Transverse colon (tissue), 4 donors: ENCODE data around the gene FXYD5. TPM values are rescaled to one million over a fixed set of nuclear protein-coding genes. Genes with fewer than 3 reads are reported as not detected.

ENCODE experiments used
- DNase-seq: peaks from one replicate; pipeline ENCODE4 v3.0.0-alpha.2; 2019
- H3K27ac ChIP-seq, 4 donors: fragments of 200-600 bp; sonication (generic); 2 replicates each; pipeline ENCODE4 v1.5.1; 2016 to 2018; ENCODE audit warnings: inconsistent platforms in 4 of 4
- H3K27me3 ChIP-seq: fragments of 200-600 bp; sonication (generic); 2 replicates; pipeline ENCODE4 v1.5.1; 2017; ENCODE audit warnings: inconsistent platforms
- H3K36me3 ChIP-seq, 4 donors: fragments of 200-600 bp; sonication (generic); 2 replicates each; pipeline ENCODE4 v1.5.1; 2017 to 2019; ENCODE audit warnings: inconsistent platforms in 4 of 4
- H3K4me1 ChIP-seq, 4 donors: fragments of 200-600 bp; sonication (generic); 2 replicates each; pipeline ENCODE4 v1.5.1; 2017 to 2020; ENCODE audit warnings: inconsistent platforms in 4 of 4
- H3K4me3 ChIP-seq, 4 donors: fragments of 200-600 bp; sonication (generic); 1 replicate in 1 of 4; 2 replicates in 3 of 4; pipeline versions ENCODE4 v1.5.1 to v1.6.1; 2017 to 2019; ENCODE audit warnings: inconsistent platforms in 4 of 4
- H3K9me3 ChIP-seq, 2 donors: fragments of 200-600 bp; sonication (generic); 2 replicates each; pipeline ENCODE4 v1.5.1; 2017 to 2019; ENCODE audit warnings: inconsistent platforms in 2 of 2
- EP300 ChIP-seq: sonication (generic); formaldehyde crosslinking; IDR thresholded peaks from one replicate; pipeline ENCODE4 v1.6.1; 2017; ENCODE audit warnings: antibody characterized with exemption, low read depth
- POLR2A ChIP-seq: fragments of 450-650 bp; IDR thresholded peaks from one replicate; pipeline ENCODE4 v1.6.1; 2016; ENCODE audit warnings: antibody characterized with exemption, mild to moderate bottlenecking, moderate library complexity
- POLR2AphosphoS5 ChIP-seq, 3 donors: sonication (generic); formaldehyde crosslinking; IDR thresholded peaks; one replicate each; pipeline ENCODE4 v1.6.1; 2016; ENCODE audit warnings: antibody characterized with exemption in 3 of 3
- WGBS, 2 donors: methylation state at CpG; one replicate each; pipeline ENCODE4 v1.1.5; 2018; ENCODE audit warnings: low coverage in 1 of 2; 5-methylcytosine and 5-hydroxymethylcytosine counted together
- in situ Hi-C, 4 donors: fragments of 200-750 bp; cut with MboI; loops; one replicate each; pipeline versions ENCODE4 v1.15.0 to v1.15.1; 2017; ENCODE audit warnings: low sequenced_read_pairs in 3 of 4, low pct_ligation_motif_present in 1 of 4, low pct_unique_long_range_greater_than_20kb in 1 of 4
- intact Hi-C: fragments of 100-400 bp; cut with DNase I; formaldehyde crosslinking; loops from one replicate; pipeline ENCODE4 v1.15.1; 2023; ENCODE audit warnings: low total_unique reads
- total RNA-seq, 4 donors: library from RNA; depleted of rRNA; stranded (reverse); fragments of >200 nt; gene quantifications; one replicate each; pipeline ENCODE4 v1.1.0, GENCODE V29; 2016
- TF ChIP-seq, protein P1 (sequence below), 5 experiments: fragments of 200-600 bp in 3 of 5; fragments of 450-650 bp in 2 of 5; sonication (generic) in 3 of 5; IDR thresholded peaks; 1 replicate in 2 of 5; 2 replicates in 3 of 5; pipeline ENCODE4 v1.5.1; 2016 to 2017; ENCODE audit warnings: antibody characterized with exemption in 5 of 5, inconsistent platforms in 3 of 5, mild to moderate bottlenecking in 2 of 5, moderate library complexity in 1 of 5

The FXYD5 gene
- total RNA-seq, 4 donors from 2014 or later = 2.0 to 57.2 (median 15.1) TPM

DNA sequence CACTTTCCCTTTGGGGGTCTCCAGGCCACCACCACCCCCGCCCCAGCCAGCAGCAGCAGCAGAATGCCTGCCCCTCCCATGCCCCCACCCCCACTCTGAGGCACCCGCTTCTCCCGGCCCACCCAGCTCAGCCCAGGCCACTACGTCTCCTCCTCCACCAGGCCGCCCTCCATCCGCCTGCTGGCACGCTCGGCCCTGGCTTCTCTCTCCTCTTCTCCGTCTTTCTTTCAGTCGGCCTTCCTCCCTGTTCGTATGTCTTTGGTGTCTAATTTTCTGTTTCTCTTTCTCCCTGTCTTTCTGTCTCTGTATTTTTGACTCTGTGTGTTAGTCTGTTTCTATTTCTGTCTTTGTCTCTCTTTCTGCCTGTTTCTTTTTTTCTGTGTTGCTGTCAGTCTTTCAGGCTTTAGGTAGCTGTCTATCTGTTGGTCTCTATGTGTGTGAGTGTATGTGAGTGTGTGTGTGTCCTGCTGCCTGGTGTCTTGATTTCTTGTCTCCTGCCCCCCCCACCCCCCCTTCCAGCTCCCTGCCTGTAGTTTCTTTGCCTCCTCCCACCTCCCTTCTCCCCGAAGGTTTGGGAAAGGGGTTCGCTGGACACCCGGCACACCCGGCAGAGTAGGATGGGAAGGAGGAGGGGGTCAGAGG is 19.8 kb upstream of the FXYD5 start, which contains the start of gene LGI4:
Gene LGI4 (minus strand): TSS at position 459 of the 642 bp plus-strand sequence. CDS start 379 bp downstream, at position 80.
- in situ Hi-C loops = no loop called here
- Histone ChIP-seq H3K27me3 (no peaks in the 10 kb centered on the region), H3K27ac (peak within 1 kb of the TSS; percentile 55 to 91 (median 76)), H3K4me3 (peak within 1 kb of the TSS in 1 of 4 donors; percentile 15), H3K36me3 (no peaks in the 10 kb centered on the region), H3K9me3 (no peaks in the 10 kb centered on the region), H3K4me1 (peaks cover 18 to 53% (median 34%) of the 10 kb centered on the region in 4 donors)
- DNase-seq = no peak
- 68% methylated on average over 15 of the region's 15 CpGs; no CpG with 5 or more reads in 1 of the 2 donors for WGBS, 2 donors
- TF ChIP-seq EP300 (no peak), POLR2A (no peak), POLR2AphosphoS5 (IDR thresholded peaks at IDR 0.05) (no peak)
- TF ChIP-seq, protein P1, sequence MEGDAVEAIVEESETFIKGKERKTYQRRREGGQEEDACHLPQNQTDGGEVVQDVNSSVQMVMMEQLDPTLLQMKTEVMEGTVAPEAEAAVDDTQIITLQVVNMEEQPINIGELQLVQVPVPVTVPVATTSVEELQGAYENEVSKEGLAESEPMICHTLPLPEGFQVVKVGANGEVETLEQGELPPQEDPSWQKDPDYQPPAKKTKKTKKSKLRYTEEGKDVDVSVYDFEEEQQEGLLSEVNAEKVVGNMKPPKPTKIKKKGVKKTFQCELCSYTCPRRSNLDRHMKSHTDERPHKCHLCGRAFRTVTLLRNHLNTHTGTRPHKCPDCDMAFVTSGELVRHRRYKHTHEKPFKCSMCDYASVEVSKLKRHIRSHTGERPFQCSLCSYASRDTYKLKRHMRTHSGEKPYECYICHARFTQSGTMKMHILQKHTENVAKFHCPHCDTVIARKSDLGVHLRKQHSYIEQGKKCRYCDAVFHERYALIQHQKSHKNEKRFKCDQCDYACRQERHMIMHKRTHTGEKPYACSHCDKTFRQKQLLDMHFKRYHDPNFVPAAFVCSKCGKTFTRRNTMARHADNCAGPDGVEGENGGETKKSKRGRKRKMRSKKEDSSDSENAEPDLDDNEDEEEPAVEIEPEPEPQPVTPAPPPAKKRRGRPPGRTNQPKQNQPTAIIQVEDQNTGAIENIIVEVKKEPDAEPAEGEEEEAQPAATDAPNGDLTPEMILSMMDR (IDR thresholded peaks at IDR 0.05) = no peak
- intact Hi-C loops = no loop called here

- Histone ChIP-seq H3K27me3 (no peaks in the 10 kb centered on the region), H3K36me3 (no peaks in the 10 kb centered on the region), H3K4me1 (peaks cover 23 to 54% (median 35%) of the 10 kb centered on the region in 4 donors), H3K9me3 (no peaks in the 10 kb centered on the region), H3K27ac (peak overlapping the region; percentile 55 to 91 (median 76)), H3K4me3 (peak overlapping the region in 1 of 4 donors; percentile 15)
- intact Hi-C loops (no loop called here), in situ Hi-C loops (no loop called here)
- TF ChIP-seq POLR2AphosphoS5 (IDR thresholded peaks at IDR 0.05) (peak in 1 of 3 donors; percentile 25), EP300 (peak; percentile 34), POLR2A (no peak)
- TF ChIP-seq, protein P1 (IDR thresholded peaks at IDR 0.05) = peak; percentile 86 to 98 (median 91)
- peak; percentile 88 for DNase-seq
- 0% methylated on average over 7 of the region's 7 CpGs; no CpG with 5 or more reads in 1 of the 2 donors for WGBS, 2 donors
These were observed 19.1 kb upstream of the FXYD5 start for GRCh38 chr19:35135389-35135909.

GRCh38 chr19:35136231-35136630 is 18.3 kb upstream of the FXYD5 start:
- H3K9me3 ChIP-seq = no peaks in the 10 kb centered on the region
- 74% methylated on average over 11 of the region's 11 CpGs; no CpG with 5 or more reads in 1 of the 2 donors for WGBS, 2 donors
- intact Hi-C loops = no loop called here
- H3K27ac ChIP-seq = peak overlapping the region; percentile 19 to 91 (median 76)
- no peaks in the 10 kb centered on the region for H3K27me3 ChIP-seq
- H3K4me3 ChIP-seq = no peak overlapping the region
- TF ChIP-seq, protein P1 (IDR thresholded peaks at IDR 0.05) = no peak
- TF ChIP-seq POLR2A (no peak), EP300 (no peak), POLR2AphosphoS5 (IDR thresholded peaks at IDR 0.05) (no peak)
- peaks cover 21 to 54% (median 32%) of the 10 kb centered on the region in 4 donors for H3K4me1 ChIP-seq
- in situ Hi-C loops = no loop called here
- DNase-seq = no peak
- H3K36me3 ChIP-seq = no peaks in the 10 kb centered on the region

- Histone ChIP-seq H3K4me1 (peaks cover 16 to 58% (median 32%) of the 10 kb centered on the region in 4 donors), H3K9me3 (no peaks in the 10 kb centered on the region), H3K36me3 (no peaks in the 10 kb centered on the region), H3K4me3 (no peak overlapping the region), H3K27ac (peak overlapping the region in 3 of 4 donors; percentile 73 to 91 (median 79)), H3K27me3 (peaks cover 4% of the 10 kb centered on the region)
- 44 to 52% methylated on average over 1 to 9 of the region's 9 CpGs for WGBS, 2 donors
- in situ Hi-C loops (no loop called here), intact Hi-C loops (no loop called here)
- DNase-seq = no peak
- TF ChIP-seq, protein P1 (IDR thresholded peaks at IDR 0.05) = no peak
- TF ChIP-seq EP300 (no peak), POLR2AphosphoS5 (IDR thresholded peaks at IDR 0.05) (no peak), POLR2A (no peak)
These were observed 17.4 kb upstream of the FXYD5 start for GRCh38 chr19:35136977-35137702.
